ENCODE measurements around the gene E4F1. TPM values are rescaled to one million over a fixed set of nuclear protein-coding genes. Genes with fewer than 3 reads are reported as not detected.

Gene E4F1
- polyA plus RNA-seq, 3 donors, result 4.9 to 50.9 (median 5.8) TPM

- Histone ChIP-seq H3K27me3 (ENCODE audit: control insufficient read depth in 2 of 2, insufficient read depth in 2 of 2, low read length in 2 of 2) (peaks cover 35 to 56% of the 10 kb centered on the region in 2 donors), H4K20me1 (ENCODE audit: insufficient read depth, low read length) (no peaks in the 10 kb centered on the region), H3K27ac (ENCODE audit: low read depth in 1 of 2, low read length in 2 of 2) (no peak overlapping the region), H3K9ac (ENCODE audit: insufficient read depth, low read length, poor library complexity, severe bottlenecking) (no peak overlapping the region), H3K9me3 (replicated peaks in 1 of 2; ENCODE audit: control insufficient read depth in 1 of 2, insufficient read depth in 1 of 2, low read length in 2 of 2) (peaks cover 0 to 7% of the 10 kb centered on the region in 2 donors), H3K36me3 (replicated peaks in 1 of 2; ENCODE audit: control insufficient read depth in 1 of 2, insufficient read depth in 2 of 2, low read length in 2 of 2) (no peaks in the 10 kb centered on the region), H3K4me2 (replicated peaks; ENCODE audit: extremely low read depth, low read length, poor library complexity, severe bottlenecking) (no peak overlapping the region), H3K79me2 (ENCODE audit: insufficient read depth, low read length) (no peaks in the 10 kb centered on the region), H2AFZ (ENCODE audit: insufficient read depth, low read depth, low read length, poor library complexity, severe bottlenecking) (no peak overlapping the region), H3K4me3 (replicated peaks in 1 of 3; ENCODE audit: low read depth in 2 of 3, low read length in 3 of 3) (no peak overlapping the region), H3K4me1 (ENCODE audit: control insufficient read depth in 1 of 2, insufficient read depth in 2 of 2, low read length in 2 of 2) (peaks cover 3 to 7% of the 10 kb centered on the region in 2 donors)
- Mint-ChIP-seq H3K36me3 (no peaks in the 10 kb centered on the region), H3K4me1 (peaks cover 4% of the 10 kb centered on the region), H3K4me3 (peak overlapping the region; percentile 27 to 76), H3K9me3 (peaks cover 0 to 16% (median 4%) of the 10 kb centered on the region in 7 donors), H3K27ac (no peak overlapping the region), H3K27me3 (ENCODE audit: low read depth in 3 of 3) (peaks cover 52 to 82% (median 60%) of the 10 kb centered on the region in 3 donors)
- intact Hi-C loops (cut with micrococcal nuclease), result loop anchor here in 1 of 2 donors (5.0 kb wide), 1 partner anchor 55 kb away; the partner anchor contains the start of gene ECI1
- WGBS (ENCODE audit: insufficient coverage), result 26% methylated on average over 20 of the region's 32 CpGs
- TF ChIP-seq, protein P1, sequence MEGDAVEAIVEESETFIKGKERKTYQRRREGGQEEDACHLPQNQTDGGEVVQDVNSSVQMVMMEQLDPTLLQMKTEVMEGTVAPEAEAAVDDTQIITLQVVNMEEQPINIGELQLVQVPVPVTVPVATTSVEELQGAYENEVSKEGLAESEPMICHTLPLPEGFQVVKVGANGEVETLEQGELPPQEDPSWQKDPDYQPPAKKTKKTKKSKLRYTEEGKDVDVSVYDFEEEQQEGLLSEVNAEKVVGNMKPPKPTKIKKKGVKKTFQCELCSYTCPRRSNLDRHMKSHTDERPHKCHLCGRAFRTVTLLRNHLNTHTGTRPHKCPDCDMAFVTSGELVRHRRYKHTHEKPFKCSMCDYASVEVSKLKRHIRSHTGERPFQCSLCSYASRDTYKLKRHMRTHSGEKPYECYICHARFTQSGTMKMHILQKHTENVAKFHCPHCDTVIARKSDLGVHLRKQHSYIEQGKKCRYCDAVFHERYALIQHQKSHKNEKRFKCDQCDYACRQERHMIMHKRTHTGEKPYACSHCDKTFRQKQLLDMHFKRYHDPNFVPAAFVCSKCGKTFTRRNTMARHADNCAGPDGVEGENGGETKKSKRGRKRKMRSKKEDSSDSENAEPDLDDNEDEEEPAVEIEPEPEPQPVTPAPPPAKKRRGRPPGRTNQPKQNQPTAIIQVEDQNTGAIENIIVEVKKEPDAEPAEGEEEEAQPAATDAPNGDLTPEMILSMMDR (IDR thresholded peaks at IDR 0.05), result no peak
- no peak for DNase-seq
Measured at GRCh38 chr16:2196981-2197511, 26.3 kb upstream of the E4F1 start.

- H3K9me3 ChIP-seq (replicated peaks in 1 of 2; ENCODE audit: control insufficient read depth in 1 of 2, insufficient read depth in 1 of 2, low read length in 2 of 2), result peaks cover 0 to 7% of the 10 kb centered on the region in 2 donors
- TF ChIP-seq, protein P1 (IDR thresholded peaks at IDR 0.05), result no peak
- H3K27ac ChIP-seq (ENCODE audit: low read depth in 1 of 2, low read length in 2 of 2), result no peak overlapping the region
- intact Hi-C loops (cut with micrococcal nuclease), result loop anchor here in 1 of 2 donors (5.0 kb wide), 1 partner anchor 55 kb away; the partner anchor contains the start of gene ECI1
- no peak overlapping the region for H3K4me3 ChIP-seq (replicated peaks in 1 of 3; ENCODE audit: low read depth in 2 of 3, low read length in 3 of 3)
- no peaks in the 10 kb centered on the region for H3K79me2 ChIP-seq (ENCODE audit: insufficient read depth, low read length)
- no peak overlapping the region for H3K27ac Mint-ChIP-seq
- H3K27me3 Mint-ChIP-seq (ENCODE audit: low read depth in 3 of 3), result peaks cover 52 to 79% (median 60%) of the 10 kb centered on the region in 3 donors
- H3K9ac ChIP-seq (ENCODE audit: insufficient read depth, low read length, poor library complexity, severe bottlenecking), result no peak overlapping the region
- H3K9me3 Mint-ChIP-seq, result peaks cover 0 to 18% (median 6%) of the 10 kb centered on the region in 7 donors
- H3K27me3 ChIP-seq (ENCODE audit: control insufficient read depth in 2 of 2, insufficient read depth in 2 of 2, low read length in 2 of 2), result peaks cover 35 to 56% of the 10 kb centered on the region in 2 donors
- DNase-seq, result no peak
- peak overlapping the region in 1 of 2 donors; percentile 76 for H3K4me3 Mint-ChIP-seq
- no peak overlapping the region for H2AFZ ChIP-seq (ENCODE audit: insufficient read depth, low read depth, low read length, poor library complexity, severe bottlenecking)
- no peaks in the 10 kb centered on the region for H3K36me3 Mint-ChIP-seq
- H3K4me1 Mint-ChIP-seq, result peaks cover 4% of the 10 kb centered on the region
- peaks cover 3 to 7% of the 10 kb centered on the region in 2 donors for H3K4me1 ChIP-seq (ENCODE audit: control insufficient read depth in 1 of 2, insufficient read depth in 2 of 2, low read length in 2 of 2)
- 76% methylated on average over 5 of the region's 6 CpGs for WGBS (ENCODE audit: insufficient coverage)
- no peaks in the 10 kb centered on the region for H3K36me3 ChIP-seq (replicated peaks in 1 of 2; ENCODE audit: control insufficient read depth in 1 of 2, insufficient read depth in 2 of 2, low read length in 2 of 2)
- no peaks in the 10 kb centered on the region for H4K20me1 ChIP-seq (ENCODE audit: insufficient read depth, low read length)
- no peak overlapping the region for H3K4me2 ChIP-seq (replicated peaks; ENCODE audit: extremely low read depth, low read length, poor library complexity, severe bottlenecking)
Measured at GRCh38 chr16:2197765-2198164, 25.6 kb upstream of the E4F1 start.
